LoVo (cell line): ENCODE measurements around the gene STYK1.

Experiments
- DNase-seq: peaks from one replicate; pipeline ENCODE4 v3.0.0-alpha.2; 2016; ENCODE audit warnings: low spot score

Gene STYK1

GRCh38 chr12:10673659-10674384 is at the start of gene STYK1:
Gene STYK1 (minus strand): TSS chr12:10674052. CDS start chr12:10634618, 39,434 bp downstream.
- peak; percentile 91 for DNase-seq

- peak; percentile 94 for DNase-seq
Measured at GRCh38 chr12:10722905-10723746, 49.3 kb upstream of the STYK1 start, which contains the start of gene YBX3. Gene YBX3 (minus strand): TSS chr12:10723323. CDS start chr12:10723111, 212 bp downstream.

- no peak for DNase-seq
Measured at GRCh38 chr12:10722502-10722904, 48.7 kb upstream of the STYK1 start.

GRCh38 chr12:10721651-10722501 is 48.0 kb upstream of the STYK1 start:
- peak; percentile 94 for DNase-seq

- no peak for DNase-seq
Measured at GRCh38 chr12:10720974-10721650, 47.3 kb upstream of the STYK1 start.

GRCh38 chr12:10719482-10719881 is 45.6 kb upstream of the STYK1 start:
- no peak for DNase-seq

GRCh38 chr12:10718279-10718821 is 44.5 kb upstream of the STYK1 start:
- peak; percentile 51 for DNase-seq

GRCh38 chr12:10717410-10717809 is 43.6 kb upstream of the STYK1 start:
- peak; percentile 59 for DNase-seq

- peak; percentile 95 for DNase-seq
Measured at GRCh38 chr12:10716704-10717315, 43.0 kb upstream of the STYK1 start.

- DNase-seq: no peak
Measured at GRCh38 chr12:10716277-10716676, 42.4 kb upstream of the STYK1 start.

- no peak for DNase-seq
Measured at GRCh38 chr12:10715491-10715890, 41.6 kb upstream of the STYK1 start.

GRCh38 chr12:10709808-10710207 is 36.0 kb upstream of the STYK1 start:
- DNase-seq: no peak

- no peak for DNase-seq
Measured at GRCh38 chr12:10708862-10709261, 35.0 kb upstream of the STYK1 start.

GRCh38 chr12:10705655-10706054 is 31.8 kb upstream of the STYK1 start:
- DNase-seq: no peak

GRCh38 chr12:10701843-10702242 is 28.0 kb upstream of the STYK1 start:
- DNase-seq: no peak

- DNase-seq: no peak
Measured at GRCh38 chr12:10701131-10701681, 27.4 kb upstream of the STYK1 start.

- no peak for DNase-seq
Measured at GRCh38 chr12:10700581-10700980, 26.7 kb upstream of the STYK1 start.

- no peak for DNase-seq
Measured at GRCh38 chr12:10697862-10698261, 24.0 kb upstream of the STYK1 start.

GRCh38 chr12:10697156-10697555 is 23.3 kb upstream of the STYK1 start:
- DNase-seq: no peak

GRCh38 chr12:10690906-10691305 is 17.1 kb upstream of the STYK1 start:
- no peak for DNase-seq

GRCh38 chr12:10689146-10689545 is 15.3 kb upstream of the STYK1 start:
- DNase-seq: no peak
